H1 (cell line): ENCODE results near the gene RCE1. TPM values are rescaled to one million over a fixed set of nuclear protein-coding genes. Genes with fewer than 3 reads are reported as not detected.

Experiments
- CTCF ChIA-PET: fragments of 300-600 bp; sonication (Branson Sonifier 250); formaldehyde crosslinking; loops from one replicate; lab custom pipeline; 2021; ENCODE audit not compliant: partially characterized antibody; lab: Charles Lee
- POLR2A ChIA-PET: fragments of 300-600 bp; sonication (Branson Sonifier 250); formaldehyde crosslinking; loops from one replicate; lab custom pipeline; 2021; ENCODE audit warnings: inconsistent platforms; ENCODE audit not compliant: partially characterized antibody; lab: Charles Lee
- DNase-seq, 2 experiments: peaks; one replicate each; pipeline versions ENCODE4 v3.0.0 to v3.0.0-alpha.2; 2010 to 2022; ENCODE audit warnings: low spot score in 2 of 2, low read depth in 1 of 2, mixed read lengths in 1 of 2
- FAIRE-seq: peaks from 2 replicates; lab custom pipeline; 2011; peaks lifted over from hg19 to GRCh38; lab: Jason Lieb, UNC
- H2AFZ ChIP-seq: 2 replicates; pipeline ENCODE4 v1.8.1; 2012; ENCODE audit warnings: low read length, inconsistent platforms
- H2AK5ac ChIP-seq: 2 replicates; pipeline ENCODE4 v1.6.1; 2013; ENCODE audit warnings: low read depth, low read length
- H2BK120ac ChIP-seq: replicated peaks from 2 replicates; pipeline ENCODE3; 2013; ENCODE audit warnings: low read depth, low read length, inconsistent platforms
- H2BK12ac ChIP-seq: 2 replicates; pipeline ENCODE4 v1.6.1; 2013; ENCODE audit warnings: low read depth, low read length
- H2BK15ac ChIP-seq: 2 replicates; pipeline ENCODE4 v1.6.1; 2013; ENCODE audit warnings: low read length
- H2BK20ac ChIP-seq: 2 replicates; pipeline ENCODE4 v1.6.1; 2013; ENCODE audit warnings: low read length
- H2BK5ac ChIP-seq: 2 replicates; pipeline ENCODE4 v1.6.1; 2013; ENCODE audit warnings: low read depth, low read length
- H3K14ac ChIP-seq: 2 replicates; pipeline ENCODE4 v1.6.1; 2013; ENCODE audit warnings: inconsistent platforms; ENCODE audit not compliant: insufficient read length
- H3K18ac ChIP-seq: 2 replicates; pipeline ENCODE4 v1.6.1; 2013; ENCODE audit warnings: low read length; ENCODE audit errors: extremely low read depth
- H3K23ac ChIP-seq: 2 replicates; pipeline ENCODE4 v1.6.1; 2013; ENCODE audit warnings: inconsistent platforms; ENCODE audit not compliant: insufficient read length
- H3K23me2 ChIP-seq: 2 replicates; pipeline ENCODE4 v1.6.1; 2013; ENCODE audit warnings: low read depth, low read length
- H3K27ac ChIP-seq: 2 replicates; pipeline ENCODE4 v1.6.1; 2011; ENCODE audit warnings: low read depth, low read length, inconsistent platforms
- H3K27me3 ChIP-seq, 4 experiments: replicated peaks in 1 of 4; 1 replicate in 1 of 4; 2 replicates in 3 of 4; pipeline versions ENCODE4 v1.6.1 to v1.8.1; 2011 to 2013; ENCODE audit warnings: low read length in 3 of 4, mild to moderate bottlenecking in 3 of 4, inconsistent platforms in 2 of 4, mixed read lengths in 2 of 4, moderate library complexity in 1 of 4; ENCODE audit not compliant: control insufficient read depth in 3 of 4, insufficient read depth in 3 of 4; ENCODE audit errors: extremely low read depth in 1 of 4
- H3K36me3 ChIP-seq, 4 experiments: 2 replicates each; pipeline versions ENCODE4 v1.6.1 to v1.8.1; 2011 to 2013; ENCODE audit warnings: mild to moderate bottlenecking in 4 of 4, low read length in 3 of 4, moderate library complexity in 2 of 4, control low read depth in 1 of 4, inconsistent platforms in 1 of 4; ENCODE audit not compliant: insufficient read depth in 4 of 4, control insufficient read depth in 2 of 4
- H3K4ac ChIP-seq: replicated peaks from 2 replicates; pipeline ENCODE3; 2013; ENCODE audit warnings: low read length, low read depth, mixed read lengths, inconsistent platforms; ENCODE audit not compliant: insufficient read length
- H3K4me1 ChIP-seq, 4 experiments: replicated peaks in 1 of 4; 1 replicate in 1 of 4; 2 replicates in 3 of 4; pipeline versions ENCODE4 v1.6.1 to v1.8.1; 2011 to 2013; ENCODE audit warnings: low read length in 3 of 4, inconsistent platforms in 2 of 4, mixed read lengths in 1 of 4; ENCODE audit not compliant: insufficient read depth in 4 of 4, control insufficient read depth in 3 of 4
- H3K4me2 ChIP-seq, 2 experiments: 2 replicates each; pipeline versions ENCODE4 v1.6.1 to v1.8.1; 2011 to 2013; ENCODE audit warnings: low read depth in 2 of 2, low read length in 2 of 2, control low read depth in 1 of 2, inconsistent platforms in 1 of 2, mild to moderate bottlenecking in 1 of 2; ENCODE audit not compliant: insufficient read depth in 1 of 2
- H3K4me3 ChIP-seq, 4 experiments: fragments of 200-600, 300-600 bp in 1 of 4; sonication (generic), shearing (Covaris generic), sonication (Bioruptor Twin) in 1 of 4; 2 replicates each; pipeline versions ENCODE4 v1.5.1 to v1.8.1; 2011 to 2016; ENCODE audit warnings: low read length in 4 of 4, low read depth in 3 of 4, control low read depth in 2 of 4, inconsistent platforms in 2 of 4, mild to moderate bottlenecking in 2 of 4, mixed read lengths in 1 of 4, moderate library complexity in 1 of 4; ENCODE audit not compliant: insufficient read depth in 2 of 4; ENCODE audit errors: extremely low read depth in 1 of 4
- H3K56ac ChIP-seq: replicated peaks from 2 replicates; pipeline ENCODE3; 2013; ENCODE audit warnings: low read depth, mild to moderate bottlenecking, mixed read lengths, low read length, inconsistent platforms; ENCODE audit not compliant: insufficient read length
- H3K79me1 ChIP-seq: 2 replicates; pipeline ENCODE4 v1.6.1; 2013; ENCODE audit warnings: low read depth, low read length, control low read depth
- H3K79me2 ChIP-seq, 2 experiments: 2 replicates each; pipeline versions ENCODE4 v1.6.1 to v1.8.1; 2012 to 2013; ENCODE audit warnings: low read length in 2 of 2, mild to moderate bottlenecking in 2 of 2, inconsistent platforms in 1 of 2; ENCODE audit not compliant: insufficient read depth in 2 of 2, control insufficient read depth in 1 of 2
- H3K9ac ChIP-seq, 4 experiments: replicated peaks in 1 of 4; 1 replicate in 1 of 4; 2 replicates in 3 of 4; pipeline versions ENCODE4 v1.6.1 to v1.8.1; 2011 to 2013; ENCODE audit warnings: low read depth in 3 of 4, low read length in 3 of 4, control low read depth in 2 of 4, mild to moderate bottlenecking in 2 of 4, moderate library complexity in 2 of 4, inconsistent platforms in 1 of 4; ENCODE audit errors: extremely low read depth in 1 of 4
- H3K9me3 ChIP-seq, 2 experiments: 2 replicates each; pipeline versions ENCODE4 v1.6.1 to v1.8.1; 2012 to 2013; ENCODE audit warnings: mild to moderate bottlenecking in 2 of 2, moderate library complexity in 2 of 2, control low read depth in 1 of 2, inconsistent platforms in 1 of 2, low read depth in 1 of 2, low read length in 1 of 2, mixed read lengths in 1 of 2; ENCODE audit not compliant: insufficient read depth in 2 of 2
- H4K20me1 ChIP-seq, 2 experiments: replicated peaks in 1 of 2; 2 replicates each; pipeline versions ENCODE3 to v1.8.1; 2011 to 2013; ENCODE audit warnings: inconsistent platforms in 2 of 2, low read length in 2 of 2, mild to moderate bottlenecking in 1 of 2; ENCODE audit not compliant: insufficient read depth in 2 of 2, control insufficient read depth in 1 of 2
- H4K5ac ChIP-seq: 2 replicates; pipeline ENCODE4 v1.6.1; 2013; ENCODE audit warnings: low read length, low read depth, mixed read lengths, inconsistent platforms; ENCODE audit not compliant: insufficient read length
- H4K8ac ChIP-seq: 2 replicates; pipeline ENCODE4 v1.8.0; 2013; ENCODE audit warnings: mild to moderate bottlenecking, moderate library complexity, low read length, inconsistent platforms; ENCODE audit not compliant: insufficient read depth; ENCODE audit errors: extremely low read depth
- H4K91ac ChIP-seq: replicated peaks from 2 replicates; pipeline ENCODE3; 2013; ENCODE audit warnings: low read length, mixed read lengths, inconsistent platforms; ENCODE audit not compliant: insufficient read length
- BACH1 ChIP-seq: IDR thresholded peaks from 2 replicates; pipeline ENCODE4 v1.6.1; 2012; ENCODE audit warnings: low read length, improper control_type of control experiment
- EGR1 ChIP-seq: IDR thresholded peaks from 2 replicates; pipeline ENCODE4 v1.6.1; 2011; ENCODE audit warnings: low read depth, low read length, borderline replicate concordance
- GABPA ChIP-seq: IDR thresholded peaks from 2 replicates; pipeline ENCODE4 v1.6.1; 2011; ENCODE audit warnings: mild to moderate bottlenecking, low read length, moderate library complexity, borderline replicate concordance; ENCODE audit not compliant: insufficient read depth
- JUN ChIP-seq: IDR thresholded peaks from 2 replicates; pipeline ENCODE4 v1.6.1; 2011; ENCODE audit warnings: low read depth, mild to moderate bottlenecking, improper control_type of control experiment, low read length
- KDM4A ChIP-seq: IDR thresholded peaks from one replicate; pipeline ENCODE4 v1.7.1; 2012; ENCODE audit warnings: low read depth, mild to moderate bottlenecking, moderate library complexity, low read length, inconsistent platforms; ENCODE audit not compliant: severe bottlenecking
- MAFK ChIP-seq: IDR thresholded peaks from 2 replicates; pipeline ENCODE4 v1.6.1; 2012; ENCODE audit warnings: low read depth, mild to moderate bottlenecking, improper control_type of control experiment, low read length
- POLR2AphosphoS5 ChIP-seq: IDR thresholded peaks from 2 replicates; pipeline ENCODE4 v1.6.1; 2011; ENCODE audit warnings: low read depth, low read length
- SIN3A ChIP-seq, 2 experiments: IDR thresholded peaks in 1 of 2; conservative IDR thresholded peaks in 1 of 2; 2 replicates each; pipeline ENCODE4 v1.6.1; 2011 to 2012; ENCODE audit warnings: low read length in 2 of 2, improper control_type of control experiment in 1 of 2, low read depth in 1 of 2, mild to moderate bottlenecking in 1 of 2
- WGBS, 2 experiments: shearing (Covaris generic) in 1 of 2; methylation state at CpG; one replicate each; pipeline versions ENCODE4 v1.1.6 to v1.1.7; 2013 to 2015; ENCODE audit warnings: low lambda C conversion rate in 2 of 2, mixed read lengths in 2 of 2, inconsistent platforms in 1 of 2, low coverage in 1 of 2, missing lambda C conversion rate in 1 of 2; ENCODE audit not compliant: insufficient replicate concordance in 2 of 2, insufficient coverage in 1 of 2, insufficient read length in 1 of 2; ENCODE audit errors: extremely low coverage in 1 of 2, missing lambda C conversion rate in 1 of 2; 5-methylcytosine and 5-hydroxymethylcytosine counted together
- polyA plus RNA-seq, 7 experiments: library from polyadenylated mRNA; depleted of rRNA in 3 of 7; stranded (reverse) in 5 of 7; unstranded in 2 of 7; fragments of >200 nt in 5 of 7; fragments of 200-250 nt in 2 of 7; gene quantifications; 1 replicate in 5 of 7; 2 replicates in 1 of 7; 4 replicates in 1 of 7; pipeline versions ENCODE4 v1.2.1 to v1.2.3, GENCODE V29; 2011 to 2013; ENCODE audit warnings: missing spikeins in 2 of 7, mixed read lengths in 2 of 7
- total RNA-seq: library from RNA; stranded (reverse); fragmentation: NEBNext Ultra II Directional; extraction: Animal tissue kit (Norgen Biotek cat#: 25700); gene quantifications from 2 replicates; pipeline ENCODE4 v1.2.1, GENCODE V29; 2021
- TF ChIP-seq, protein P1 (sequence below): IDR thresholded peaks from 2 replicates; pipeline ENCODE4 v1.6.1; 2012; ENCODE audit warnings: inconsistent platforms
- TF ChIP-seq, protein P2 (sequence below): IDR thresholded peaks from 2 replicates; pipeline ENCODE4 v1.6.1; 2012; ENCODE audit warnings: inconsistent platforms

Gene RCE1
- total and polyA plus RNA-seq, 2 of the 8 experiments (the other 6 are each of a cell fraction or from before 2014, with no cell fraction given), result 35.8 to 84.8 TPM

DNA sequence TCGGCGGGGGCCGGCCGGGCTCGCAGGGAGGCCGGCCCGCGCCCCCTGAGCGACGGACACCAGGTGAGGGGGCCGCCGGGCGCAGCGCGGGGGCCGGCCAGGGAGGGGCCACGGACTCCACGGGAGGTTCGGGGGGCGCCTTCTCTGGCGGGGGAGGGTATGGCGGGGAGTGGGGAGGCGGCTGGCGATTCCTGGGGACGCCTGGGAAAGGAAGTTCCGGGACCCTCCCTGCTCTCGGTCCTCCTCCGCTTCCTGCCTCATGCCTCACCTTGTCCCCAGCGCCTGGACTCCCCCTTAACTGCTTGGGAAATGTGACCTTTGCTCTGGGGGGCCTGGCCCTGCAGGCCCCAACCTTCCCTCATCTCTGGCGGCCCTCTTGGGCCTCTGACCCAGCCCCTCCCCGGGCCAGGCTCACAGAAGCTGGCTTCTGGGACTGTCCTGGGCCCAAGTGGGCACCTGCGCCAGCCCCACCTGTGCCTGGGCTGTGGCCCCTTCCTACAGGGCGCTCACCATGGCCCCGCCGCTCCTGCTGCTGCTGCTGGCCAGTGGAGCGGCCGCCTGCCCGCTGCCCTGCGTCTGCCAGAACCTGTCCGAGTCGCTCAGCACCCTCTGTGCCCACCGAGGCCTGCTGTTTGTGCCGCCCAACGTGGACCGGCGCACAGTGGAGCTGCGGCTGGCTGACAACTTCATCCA is 14.1 kb downstream of the RCE1 start:
- H3K4me3 ChIP-seq, result peak overlapping the region; percentile 71 to 92 (median 86)
- no peak overlapping the region for H2BK20ac ChIP-seq
- no peak overlapping the region for H2BK15ac ChIP-seq
- no peak overlapping the region for H3K56ac ChIP-seq
- H2BK5ac ChIP-seq, result peak overlapping the region; percentile 24; the same call in 1 of the 2 replicates
- CTCF ChIA-PET, result interaction anchor here (1.0 to 1.6 kb wide), 5 partner anchors 10 to 198 kb away, joined by 3 to 9 read pairs (median 4); no protein-coding TSS in a partner anchor
- no peak overlapping the region for H3K23ac ChIP-seq
- H2BK120ac ChIP-seq, result no peak overlapping the region
- no peak overlapping the region; the same call in 1 of the 2 replicates for H3K27ac ChIP-seq
- H3K4me2 ChIP-seq, result peak overlapping the region; percentile 92 to 98
- peak overlapping the region; percentile 2 for H4K5ac ChIP-seq
- no peak overlapping the region for H4K91ac ChIP-seq
- 38% methylated on average over 35 of the region's 47 CpGs; no CpG with 5 or more reads in 1 of the 2 experiments for WGBS, 2 experiments
- H3K4ac ChIP-seq, result no peak overlapping the region
- no peak overlapping the region for H2AK5ac ChIP-seq
- H3K4me1 ChIP-seq, result peaks cover 5 to 20% (median 9%) of the 10 kb centered on the region in 4 experiments
- no peak overlapping the region for H2BK12ac ChIP-seq
- peaks cover 0 to 18% (median 1%) of the 10 kb centered on the region in 4 experiments; a peak in 4 of 8 replicates for H3K36me3 ChIP-seq
- no peaks in the 10 kb centered on the region for H3K79me2 ChIP-seq
- H3K27me3 ChIP-seq, result no peaks in the 10 kb centered on the region
- H3K18ac ChIP-seq, result peak overlapping the region; percentile 48
- no peak for TF ChIP-seq MAFK
- TF ChIP-seq GABPA, result no peak
- TF ChIP-seq POLR2AphosphoS5, result no peak; the same call in 1 of the 2 replicates
- TF ChIP-seq, protein P1, sequence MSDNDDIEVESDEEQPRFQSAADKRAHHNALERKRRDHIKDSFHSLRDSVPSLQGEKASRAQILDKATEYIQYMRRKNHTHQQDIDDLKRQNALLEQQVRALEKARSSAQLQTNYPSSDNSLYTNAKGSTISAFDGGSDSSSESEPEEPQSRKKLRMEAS, result peak; percentile 6; the same call in 1 of the 2 replicates
- TF ChIP-seq BACH1, result peak; percentile 23; the same call in 1 of the 2 replicates
- TF ChIP-seq, protein P2, sequence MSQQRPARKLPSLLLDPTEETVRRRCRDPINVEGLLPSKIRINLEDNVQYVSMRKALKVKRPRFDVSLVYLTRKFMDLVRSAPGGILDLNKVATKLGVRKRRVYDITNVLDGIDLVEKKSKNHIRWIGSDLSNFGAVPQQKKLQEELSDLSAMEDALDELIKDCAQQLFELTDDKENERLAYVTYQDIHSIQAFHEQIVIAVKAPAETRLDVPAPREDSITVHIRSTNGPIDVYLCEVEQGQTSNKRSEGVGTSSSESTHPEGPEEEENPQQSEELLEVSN, result no peak
- TF ChIP-seq JUN, result no peak
- no peak for TF ChIP-seq EGR1
- 0 out of 4 replicates have a peak, but pooled peaks of 1 of the 2 experiments have one; percentile 19 for TF ChIP-seq SIN3A (conservative IDR thresholded peaks at IDR 0.05 in 1 of 2, IDR thresholded peaks at IDR 0.05 in 1 of 2; ENCODE audit: low read depth in 1 of 2, low read length in 2 of 2)
- TF ChIP-seq KDM4A, result peak; percentile 14
- H3K9ac ChIP-seq, result peak overlapping the region in 3 of 4 experiments; percentile 48 to 94 (median 58); a peak in 4 of 7 replicates
- POLR2A ChIA-PET, result interaction anchor here (0.6 to 2.3 kb wide), 10 partner anchors 10 to 169 kb away, joined by 3 to 18 read pairs (median 4); partner anchors contain the start of gene RCE1
- H3K23me2 ChIP-seq, result peaks cover 8% of the 10 kb centered on the region
- no peak for FAIRE-seq
- peak overlapping the region; percentile 62; the same call in 1 of the 2 replicates for H4K8ac ChIP-seq
- DNase-seq, result peak in 1 of 2 experiments; percentile 73
- H4K20me1 ChIP-seq, result peaks cover 2 to 4% of the 10 kb centered on the region in 2 experiments
- no peaks in the 10 kb centered on the region for H3K79me1 ChIP-seq
- no peak overlapping the region for H3K14ac ChIP-seq
- H3K9me3 ChIP-seq, result no peaks in the 10 kb centered on the region
- no peak overlapping the region for H2AFZ ChIP-seq
